ENCODE data around the gene S100A16.

Gene S100A16

GRCh38 chr1:153626904-153627714, 14.2 kb upstream of the S100A16 start, which contains the start of gene S100A13:
S100A13 (minus strand) TSS chr1:153627505; CDS start chr1:153626472, 1,033 bp downstream.
- peak; percentile 44 for TF ChIP-seq CTCF (IDR thresholded peaks at IDR 0.05; ENCODE audit: control insufficient read depth, extremely low read depth, insufficient read depth)
- peak within 1 kb of the TSS; percentile 50 for H3K4me3 ChIP-seq (ENCODE audit: low read depth, low read length)
- DNase-seq (ENCODE audit: low read depth), result peak; percentile 69

DNA sequence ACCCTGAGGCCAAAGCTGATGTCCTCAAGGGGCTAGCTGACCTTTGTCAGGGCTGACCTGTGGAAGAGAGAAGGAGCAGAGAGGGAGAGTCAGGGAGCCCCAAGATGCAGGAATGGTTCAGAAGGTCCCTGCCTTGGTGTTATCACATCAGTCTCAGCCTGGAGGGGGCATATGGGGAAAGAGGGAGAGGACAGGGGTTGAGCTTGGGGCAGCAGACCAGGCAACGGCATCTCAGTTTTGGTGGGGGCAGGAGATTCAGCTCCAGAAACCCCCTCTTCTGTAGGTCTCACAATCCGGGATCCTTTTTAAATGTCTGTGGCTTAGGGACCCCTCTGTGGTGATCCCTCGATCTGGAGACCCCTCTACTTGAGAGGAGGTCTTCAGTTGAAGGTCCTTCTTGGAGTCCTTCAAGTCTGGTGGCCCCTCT, 13.6 kb upstream of the S100A16 start:
- H3K4me3 ChIP-seq (ENCODE audit: low read depth, low read length), result peak overlapping the region; percentile 50
- DNase-seq (ENCODE audit: low read depth), result no peak
- TF ChIP-seq CTCF (IDR thresholded peaks at IDR 0.05; ENCODE audit: control insufficient read depth, extremely low read depth, insufficient read depth), result no peak

DNA sequence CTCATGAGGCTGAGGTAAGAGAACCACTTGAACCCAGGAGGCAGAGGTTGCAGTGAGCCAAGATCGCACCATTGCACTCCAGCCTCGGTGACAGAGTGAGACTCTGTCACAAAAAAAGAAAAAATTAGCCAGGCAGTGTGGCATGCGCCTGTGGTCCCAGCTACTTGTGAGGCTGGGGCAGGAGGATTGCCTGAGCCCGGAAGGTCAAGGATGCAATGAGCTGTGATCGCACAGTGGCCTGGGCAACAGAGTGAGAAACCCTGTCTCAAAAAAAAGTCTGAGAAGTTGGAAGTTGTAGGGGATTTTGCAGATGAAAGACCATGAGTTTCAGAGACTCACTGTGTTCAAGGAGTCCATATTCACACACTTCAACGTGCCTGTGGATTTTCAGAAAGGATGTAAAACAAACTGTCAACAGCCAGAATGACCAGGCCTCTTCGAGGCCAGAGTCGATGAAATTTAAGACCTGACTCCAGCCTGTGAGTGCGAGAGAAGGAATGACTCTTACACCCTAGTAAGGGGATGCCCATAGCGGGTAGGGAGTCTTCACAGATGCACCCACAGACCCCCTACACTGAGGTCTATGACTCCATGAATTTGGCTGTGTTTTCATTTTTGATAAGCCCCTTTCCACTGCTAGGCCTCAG, 12.2 kb upstream of the S100A16 start:
- no peak for TF ChIP-seq CTCF (IDR thresholded peaks at IDR 0.05; ENCODE audit: control insufficient read depth, extremely low read depth, insufficient read depth)
- no peak overlapping the region for H3K4me3 ChIP-seq (ENCODE audit: low read depth, low read length)
- no peak for DNase-seq (ENCODE audit: low read depth)

GRCh38 chr1:153623101-153623500, 10.2 kb upstream of the S100A16 start:
- H3K4me3 ChIP-seq (ENCODE audit: low read depth, low read length), result no peak overlapping the region
- TF ChIP-seq CTCF (IDR thresholded peaks at IDR 0.05; ENCODE audit: control insufficient read depth, extremely low read depth, insufficient read depth), result no peak
- DNase-seq (ENCODE audit: low read depth), result no peak

DNA sequence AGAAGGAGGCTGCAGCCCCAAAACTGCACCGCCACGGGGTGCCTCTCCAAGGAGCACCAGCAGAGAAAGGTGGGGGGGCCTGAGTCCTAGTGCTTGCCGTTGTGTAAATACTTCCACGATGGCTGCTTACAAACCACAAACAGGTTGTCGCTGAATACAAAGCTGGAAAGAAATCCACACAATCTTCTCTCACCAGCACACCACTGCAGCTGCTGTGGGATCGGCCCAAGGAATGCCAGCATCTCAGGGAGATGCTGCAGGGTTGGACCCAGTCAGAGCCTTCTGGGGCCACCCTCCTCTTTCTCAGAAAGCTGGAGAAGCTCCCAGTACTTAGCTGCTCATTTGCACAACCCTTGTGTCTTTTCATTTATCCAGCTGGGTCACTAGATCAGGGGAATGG, 6.2 kb upstream of the S100A16 start:
- TF ChIP-seq CTCF (IDR thresholded peaks at IDR 0.05; ENCODE audit: control insufficient read depth, extremely low read depth, insufficient read depth), result no peak
- H3K4me3 ChIP-seq (ENCODE audit: low read depth, low read length), result no peak overlapping the region
- DNase-seq (ENCODE audit: low read depth), result no peak

DNA sequence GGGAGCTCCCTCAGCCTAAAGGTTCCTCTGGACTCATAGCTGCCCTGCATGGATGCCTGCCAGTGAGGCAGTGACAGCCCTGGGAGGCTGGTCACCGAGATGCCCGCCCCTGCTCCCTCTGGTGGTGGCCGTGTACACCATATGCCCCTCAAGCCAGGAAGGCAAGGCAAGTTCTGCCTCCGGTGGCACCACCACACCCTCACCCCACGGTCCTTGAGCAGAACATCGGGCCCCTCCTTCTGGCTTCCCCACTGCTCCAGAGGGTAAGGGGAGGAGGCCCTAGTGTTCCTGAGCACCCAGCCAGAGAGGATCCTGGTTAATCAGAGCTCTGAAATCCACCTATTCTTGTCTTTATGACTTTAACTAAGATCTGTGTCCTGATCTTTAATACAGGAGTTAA, 4.7 kb upstream of the S100A16 start:
- H3K4me3 ChIP-seq (ENCODE audit: low read depth, low read length), result no peak overlapping the region
- DNase-seq (ENCODE audit: low read depth), result no peak
- no peak for TF ChIP-seq CTCF (IDR thresholded peaks at IDR 0.05; ENCODE audit: control insufficient read depth, extremely low read depth, insufficient read depth)

Data from LNCaP clone FGC (cell line).